HepG2 (cell line): Measurements from ENCODE around the gene GRB2. TPM values are rescaled to one million over a fixed set of nuclear protein-coding genes. Genes with fewer than 3 reads are reported as not detected.

Experiments used
- ELF1 ChIP-seq: sonication (generic); formaldehyde crosslinking; IDR thresholded peaks from 2 replicates; pipeline ENCODE4 v1.4.0; 2020; ENCODE audit warnings: missing genetic modification reagents
- GATA4 ChIP-seq: sonication (generic); IDR thresholded peaks from 2 replicates; pipeline ENCODE4 v1.6.1; 2016; ENCODE audit warnings: antibody characterized with exemption, low read depth, borderline replicate concordance
- HDAC1 ChIP-seq: sonication (generic); formaldehyde crosslinking; IDR thresholded peaks from 2 replicates; pipeline ENCODE4 v1.5.1; 2020; ENCODE audit warnings: mild to moderate bottlenecking, missing genetic modification reagents
- HMG20A ChIP-seq: IDR thresholded peaks from 2 replicates; pipeline ENCODE4 v1.6.1; 2016; ENCODE audit warnings: borderline replicate concordance
- HMG20B ChIP-seq: conservative IDR thresholded peaks from 2 replicates; pipeline ENCODE4 v1.6.1; 2016; ENCODE audit warnings: missing genetic modification reagents, missing compliant biosample characterization
- HOXA9 ChIP-seq: sonication (generic); formaldehyde crosslinking; IDR thresholded peaks from 2 replicates; pipeline ENCODE4 v1.8.1; 2022; ENCODE audit warnings: missing genetic modification reagents, mild to moderate bottlenecking, moderate library complexity, borderline replicate concordance
- MIER3 ChIP-seq: IDR thresholded peaks from 2 replicates; pipeline ENCODE4 v1.6.1; 2016; ENCODE audit warnings: missing compliant biosample characterization, borderline replicate concordance
- MYNN ChIP-seq: sonication (generic); formaldehyde crosslinking; IDR thresholded peaks from 2 replicates; pipeline ENCODE4 v1.4.0; 2020; ENCODE audit warnings: mild to moderate bottlenecking, low read depth, missing genetic modification reagents
- PAX8 ChIP-seq: sonication (generic); formaldehyde crosslinking; IDR thresholded peaks from 2 replicates; pipeline ENCODE4 v1.8.0; 2022; ENCODE audit warnings: mild to moderate bottlenecking, missing genetic modification reagents, borderline replicate concordance
- PHB2 ChIP-seq: fragments of 450-650 bp; IDR thresholded peaks from 2 replicates; pipeline ENCODE4 v1.6.1; 2018; ENCODE audit not compliant: partially characterized antibody
- POLR2AphosphoS2 ChIP-seq: IDR thresholded peaks from 2 replicates; pipeline ENCODE4 v1.6.1; 2011; ENCODE audit warnings: low read depth, low read length, improper control_type of control experiment
- PRPF4 ChIP-seq: fragments of 200-400 bp; formaldehyde crosslinking; IDR thresholded peaks from 2 replicates; pipeline ENCODE4 v1.6.1; 2016; ENCODE audit warnings: low read length, low read depth; ENCODE audit not compliant: poor library complexity, severe bottlenecking
- RBAK ChIP-seq: sonication (generic); formaldehyde crosslinking; IDR thresholded peaks from 2 replicates; pipeline ENCODE4 v1.5.1; 2020; ENCODE audit warnings: mild to moderate bottlenecking, missing genetic modification reagents
- RBFOX2 ChIP-seq: fragments of 200-400 bp; formaldehyde crosslinking; IDR thresholded peaks from 2 replicates; pipeline ENCODE4 v1.6.1; 2017; ENCODE audit warnings: low read depth, mild to moderate bottlenecking, low read length
- SNAPC2 ChIP-seq: sonication (generic); formaldehyde crosslinking; IDR thresholded peaks from 2 replicates; pipeline ENCODE4 v1.8.1; 2022; ENCODE audit warnings: mild to moderate bottlenecking, missing genetic modification reagents
- TBX3 ChIP-seq: fragments of 450-650 bp; IDR thresholded peaks from 2 replicates; pipeline ENCODE4 v1.6.1; 2017; ENCODE audit warnings: antibody characterized with exemption, mild to moderate bottlenecking, inconsistent platforms, borderline replicate concordance
- ZBTB3 ChIP-seq: sonication (generic); formaldehyde crosslinking; IDR thresholded peaks from 2 replicates; pipeline ENCODE4 v1.4.0; 2020; ENCODE audit warnings: low read depth, mild to moderate bottlenecking, moderate library complexity, missing genetic modification reagents, borderline replicate concordance
- ZMYM3 ChIP-seq: sonication (generic); formaldehyde crosslinking; IDR thresholded peaks from 2 replicates; pipeline ENCODE4 v1.5.1; 2020; ENCODE audit warnings: mild to moderate bottlenecking, missing genetic modification reagents
- ZNF160 ChIP-seq: sonication (generic); formaldehyde crosslinking; IDR thresholded peaks from 2 replicates; pipeline ENCODE4 v1.8.0; 2022; ENCODE audit warnings: mild to moderate bottlenecking, inconsistent platforms, missing genetic modification reagents
- ZNF678 ChIP-seq: sonication (generic); formaldehyde crosslinking; IDR thresholded peaks from 2 replicates; pipeline ENCODE4 v1.4.0; 2020; ENCODE audit warnings: mild to moderate bottlenecking, missing genetic modification reagents
- ZNF780A ChIP-seq: sonication (generic); formaldehyde crosslinking; IDR thresholded peaks from 2 replicates; pipeline ENCODE4 v1.8.0; 2022; ENCODE audit warnings: mild to moderate bottlenecking, missing genetic modification reagents, moderate library complexity
- polyA plus RNA-seq, 8 experiments: library from polyadenylated mRNA; depleted of rRNA in 3 of 8; stranded (reverse) in 7 of 8; unstranded in 1 of 8; fragments of >200 nt; fragmentation: Illumina TruSeq in 4 of 8; extraction: Trizol in 4 of 8; gene quantifications; 2 replicates each; pipeline versions ENCODE4 v1.2.1 to v1.2.3, GENCODE V29; 2011 to 2016; ENCODE audit warnings: low read depth in 4 of 8, missing spikeins in 1 of 8, mixed read lengths in 1 of 8; ENCODE audit not compliant: insufficient read depth in 1 of 8
- total RNA-seq, 5 experiments: library from RNA; depleted of rRNA; stranded (reverse); fragments of >200 nt; fragmentation: Illumina TruSeq; extraction: Trizol; gene quantifications; 2 replicates each; pipeline ENCODE4 v1.2.3, GENCODE V29; 2016; ENCODE audit warnings: low read depth in 1 of 5
- TF ChIP-seq, protein P1 (sequence below): sonication (generic); formaldehyde crosslinking; IDR thresholded peaks from 2 replicates; pipeline ENCODE4 v1.4.0; 2020; ENCODE audit warnings: missing genetic modification reagents, low read depth, mild to moderate bottlenecking, borderline replicate concordance
- TF ChIP-seq, protein P2 (sequence below): IDR thresholded peaks from 2 replicates; pipeline ENCODE4 v1.6.1; 2016; ENCODE audit warnings: mild to moderate bottlenecking, missing biosample characterization, missing genetic modification reagents
- TF ChIP-seq, protein P3 (sequence below): IDR thresholded peaks from 2 replicates; pipeline ENCODE4 v1.6.1; 2016; ENCODE audit warnings: mild to moderate bottlenecking
- TF ChIP-seq, protein P4 (sequence below): sonication (generic); formaldehyde crosslinking; IDR thresholded peaks from 2 replicates; pipeline ENCODE4 v1.5.0; 2020; ENCODE audit warnings: missing genetic modification reagents
- TF ChIP-seq, protein P5 (sequence below): sonication (generic); formaldehyde crosslinking; IDR thresholded peaks from 2 replicates; pipeline ENCODE4 v1.4.0; 2020; ENCODE audit warnings: missing genetic modification reagents; ENCODE audit errors: not compliant biosample characterization

GRB2 gene
- total and polyA plus RNA-seq, 2 of the 13 experiments (the other 11 are each of a cell fraction or from before 2014, with no cell fraction given), result 84.6 to 92.3 TPM

DNA sequence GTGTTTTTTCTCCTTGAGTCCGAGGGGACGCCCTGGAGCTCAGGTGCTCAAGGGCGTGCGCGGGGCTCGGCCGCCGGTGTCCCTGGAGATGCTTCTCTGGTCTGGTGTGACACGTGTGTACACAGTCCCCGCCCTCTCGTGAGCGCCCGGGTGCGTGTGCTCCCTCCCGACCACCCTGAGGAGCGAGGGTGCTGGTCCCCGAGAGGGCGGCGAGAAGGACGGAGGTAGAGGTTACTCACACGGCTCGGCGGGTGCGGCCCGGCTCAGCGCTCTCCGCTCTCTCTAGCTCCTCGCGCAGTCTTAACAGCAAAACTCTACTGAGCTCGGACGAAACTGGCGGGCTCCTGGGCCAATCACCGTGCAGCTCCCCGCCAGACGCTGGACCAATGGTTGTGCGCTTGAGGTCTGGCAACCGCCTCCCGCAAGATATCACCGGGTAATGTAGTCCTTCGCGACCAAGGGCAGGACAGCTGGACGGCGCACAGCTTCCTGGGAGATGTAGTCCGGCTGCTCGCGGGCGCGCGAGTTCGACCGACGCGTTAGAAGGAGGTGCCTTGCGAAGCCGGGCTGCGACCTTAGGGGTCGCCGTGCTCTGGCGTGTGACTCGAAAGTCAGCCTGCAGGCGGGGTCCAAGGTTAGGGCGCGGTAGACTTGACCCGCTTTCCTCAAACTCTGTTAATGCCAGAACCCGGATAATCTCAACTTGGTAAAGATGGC lies 116.2 kb downstream of the GRB2 start, which contains the start of gene SLC25A19 (continued):
- TF ChIP-seq, protein P1, sequence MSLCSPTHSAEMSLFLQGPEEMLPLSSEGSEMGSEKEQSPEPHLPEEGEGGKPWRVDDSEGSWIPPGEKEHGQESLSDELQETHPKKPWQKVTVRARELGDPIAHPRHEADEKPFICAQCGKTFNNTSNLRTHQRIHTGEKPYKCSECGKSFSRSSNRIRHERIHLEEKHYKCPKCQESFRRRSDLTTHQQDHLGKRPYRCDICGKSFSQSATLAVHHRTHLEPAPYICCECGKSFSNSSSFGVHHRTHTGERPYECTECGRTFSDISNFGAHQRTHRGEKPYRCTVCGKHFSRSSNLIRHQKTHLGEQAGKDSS (CRISPR knock-in tag), result peak; percentile 57; the same call in 1 of the 2 replicates
- TF ChIP-seq, protein P2, sequence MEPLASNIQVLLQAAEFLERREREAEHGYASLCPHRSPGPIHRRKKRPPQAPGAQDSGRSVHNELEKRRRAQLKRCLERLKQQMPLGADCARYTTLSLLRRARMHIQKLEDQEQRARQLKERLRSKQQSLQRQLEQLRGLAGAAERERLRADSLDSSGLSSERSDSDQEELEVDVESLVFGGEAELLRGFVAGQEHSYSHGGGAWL (CRISPR knock-in tag), result peak; percentile 93; the same call in 1 of the 2 replicates
- peak; percentile 69; the same call in 1 of the 2 replicates for TF ChIP-seq ZNF160 (CRISPR knock-in tag)
- peak; percentile 95; the same call in 1 of the 2 replicates for TF ChIP-seq MIER3 (CRISPR knock-in tag)
- no peak for TF ChIP-seq PRPF4
- TF ChIP-seq, protein P3, sequence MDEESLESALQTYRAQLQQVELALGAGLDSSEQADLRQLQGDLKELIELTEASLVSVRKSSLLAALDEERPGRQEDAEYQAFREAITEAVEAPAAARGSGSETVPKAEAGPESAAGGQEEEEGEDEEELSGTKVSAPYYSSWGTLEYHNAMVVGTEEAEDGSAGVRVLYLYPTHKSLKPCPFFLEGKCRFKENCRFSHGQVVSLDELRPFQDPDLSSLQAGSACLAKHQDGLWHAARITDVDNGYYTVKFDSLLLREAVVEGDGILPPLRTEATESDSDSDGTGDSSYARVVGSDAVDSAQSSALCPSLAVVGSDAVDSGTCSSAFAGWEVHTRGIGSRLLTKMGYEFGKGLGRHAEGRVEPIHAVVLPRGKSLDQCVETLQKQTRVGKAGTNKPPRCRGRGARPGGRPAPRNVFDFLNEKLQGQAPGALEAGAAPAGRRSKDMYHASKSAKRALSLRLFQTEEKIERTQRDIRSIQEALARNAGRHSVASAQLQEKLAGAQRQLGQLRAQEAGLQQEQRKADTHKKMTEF, result peak; percentile 92
- peak; percentile 93 for TF ChIP-seq MYNN (CRISPR knock-in tag)
- TF ChIP-seq RBFOX2, result peak; percentile 90
- no peak for TF ChIP-seq TBX3
- TF ChIP-seq HDAC1 (CRISPR knock-in tag), result peak; percentile 96
- TF ChIP-seq HOXA9 (CRISPR knock-in tag), result no peak
- no peak for TF ChIP-seq HMG20B (CRISPR knock-in tag)
- peak; percentile 91 for TF ChIP-seq ELF1 (CRISPR knock-in tag)
- TF ChIP-seq PAX8 (CRISPR knock-in tag), result no peak
- no peak for TF ChIP-seq POLR2AphosphoS2
- TF ChIP-seq RBAK (CRISPR knock-in tag), result no peak
- no peak; the same call in 1 of the 2 replicates for TF ChIP-seq HMG20A (CRISPR knock-in tag)
- TF ChIP-seq SNAPC2, result no peak
- TF ChIP-seq GATA4, result peak; percentile 87
- TF ChIP-seq, protein P4, sequence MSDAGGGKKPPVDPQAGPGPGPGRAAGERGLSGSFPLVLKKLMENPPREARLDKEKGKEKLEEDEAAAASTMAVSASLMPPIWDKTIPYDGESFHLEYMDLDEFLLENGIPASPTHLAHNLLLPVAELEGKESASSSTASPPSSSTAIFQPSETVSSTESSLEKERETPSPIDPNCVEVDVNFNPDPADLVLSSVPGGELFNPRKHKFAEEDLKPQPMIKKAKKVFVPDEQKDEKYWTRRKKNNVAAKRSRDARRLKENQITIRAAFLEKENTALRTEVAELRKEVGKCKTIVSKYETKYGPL, result no peak
- TF ChIP-seq ZNF780A (CRISPR knock-in tag), result no peak; the same call in 1 of the 2 replicates
- no peak for TF ChIP-seq PHB2
- no peak for TF ChIP-seq ZNF678 (CRISPR knock-in tag)
- TF ChIP-seq ZBTB3, result no peak
- TF ChIP-seq ZMYM3 (CRISPR knock-in tag), result peak; percentile 68; the same call in 1 of the 2 replicates
- TF ChIP-seq, protein P5, sequence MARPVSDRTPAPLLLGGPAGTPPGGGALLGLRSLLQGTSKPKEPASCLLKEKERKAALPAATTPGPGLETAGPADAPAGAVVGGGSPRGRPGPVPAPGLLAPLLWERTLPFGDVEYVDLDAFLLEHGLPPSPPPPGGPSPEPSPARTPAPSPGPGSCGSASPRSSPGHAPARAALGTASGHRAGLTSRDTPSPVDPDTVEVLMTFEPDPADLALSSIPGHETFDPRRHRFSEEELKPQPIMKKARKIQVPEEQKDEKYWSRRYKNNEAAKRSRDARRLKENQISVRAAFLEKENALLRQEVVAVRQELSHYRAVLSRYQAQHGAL, result peak; percentile 13
